T follicular helper cell (primary cell): ENCODE results near the gene CRNN.
A peak's percentile ranks its signal among the peaks of the same experiment; 100 is the strongest.

Experiments
- DNase-seq: peaks from one replicate; pipeline ENCODE4 v3.0.0-alpha.2; 2020; ENCODE audit warnings: low read depth

CRNN gene

GRCh38 chr1:152419917-152420316 is 5.9 kb upstream of the CRNN start:
- no peak for DNase-seq

GRCh38 chr1:152415454-152416227 is 1.6 kb upstream of the CRNN start:
- DNase-seq: no peak

- DNase-seq: no peak
Measured at GRCh38 chr1:152412756-152413155, 1.3 kb downstream of the CRNN start.

- DNase-seq: no peak
Measured at GRCh38 chr1:152411134-152411533, 2.9 kb downstream of the CRNN start.

GRCh38 chr1:152410599-152410998 is 3.5 kb downstream of the CRNN start:
- DNase-seq: no peak

- DNase-seq: no peak
Measured at GRCh38 chr1:152410028-152410427, 4.0 kb downstream of the CRNN start.

GRCh38 chr1:152408664-152409063 is 5.4 kb downstream of the CRNN start:
- no peak for DNase-seq

GRCh38 chr1:152398812-152399698 is 15.0 kb downstream of the CRNN start:
- peak; percentile 15 for DNase-seq

- no peak for DNase-seq
Measured at GRCh38 chr1:152397474-152397873, 16.6 kb downstream of the CRNN start.

- DNase-seq: no peak
Measured at GRCh38 chr1:152394151-152394550, 19.9 kb downstream of the CRNN start.

- peak; percentile 4 for DNase-seq
Measured at GRCh38 chr1:152392909-152393308, 21.2 kb downstream of the CRNN start.

- DNase-seq: no peak
Measured at GRCh38 chr1:152388889-152389288, 25.2 kb downstream of the CRNN start.

GRCh38 chr1:152386940-152387339 is 27.1 kb downstream of the CRNN start:
- DNase-seq: no peak

- DNase-seq: no peak
Measured at GRCh38 chr1:152380932-152381331, 33.1 kb downstream of the CRNN start.

GRCh38 chr1:152374451-152374850 is 39.6 kb downstream of the CRNN start:
- DNase-seq: no peak

- no peak for DNase-seq
Measured at GRCh38 chr1:152372672-152373071, 41.4 kb downstream of the CRNN start.

- no peak for DNase-seq
Measured at GRCh38 chr1:152367436-152367835, 46.6 kb downstream of the CRNN start.

- DNase-seq: no peak
Measured at GRCh38 chr1:152359906-152360305, 54.2 kb downstream of the CRNN start, which contains the start of gene FLG2. Gene FLG2 (minus strand): TSS chr1:152360006. CDS start chr1:152358884, 1,122 bp downstream.
